Urothelium cell line (cell line): Measurements from ENCODE around the gene TINCR.

Source experiments
- DNase-seq: peaks from one replicate; pipeline ENCODE4 v3.0.0; 2011; ENCODE audit warnings: low spot score, mixed read lengths
- FAIRE-seq: peaks from 2 replicates; lab custom pipeline; 2011; peaks lifted over from hg19 to GRCh38; lab: Jason Lieb, UNC

The TINCR gene

DNA sequence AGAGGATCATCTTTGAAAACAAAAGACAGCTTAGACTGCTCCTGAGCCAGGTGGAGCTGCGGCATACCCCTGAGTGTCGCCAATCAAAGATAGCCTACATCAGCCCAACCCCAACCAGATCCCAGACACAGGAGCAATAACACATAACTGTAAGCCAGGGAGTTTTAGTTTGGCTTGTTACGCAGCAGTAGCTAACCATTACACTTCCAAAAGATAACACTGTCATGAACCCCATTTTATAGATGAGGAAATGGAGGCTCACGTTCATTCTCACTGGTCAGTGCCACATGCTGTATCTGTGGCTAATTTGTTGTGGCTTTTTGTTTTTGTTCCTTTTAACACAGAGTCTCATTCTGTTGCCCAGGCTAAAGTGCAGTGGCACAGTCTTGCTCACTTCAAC lies 47.3 kb downstream of the TINCR start:
- DNase-seq (no peak), FAIRE-seq (no peak)

DNA sequence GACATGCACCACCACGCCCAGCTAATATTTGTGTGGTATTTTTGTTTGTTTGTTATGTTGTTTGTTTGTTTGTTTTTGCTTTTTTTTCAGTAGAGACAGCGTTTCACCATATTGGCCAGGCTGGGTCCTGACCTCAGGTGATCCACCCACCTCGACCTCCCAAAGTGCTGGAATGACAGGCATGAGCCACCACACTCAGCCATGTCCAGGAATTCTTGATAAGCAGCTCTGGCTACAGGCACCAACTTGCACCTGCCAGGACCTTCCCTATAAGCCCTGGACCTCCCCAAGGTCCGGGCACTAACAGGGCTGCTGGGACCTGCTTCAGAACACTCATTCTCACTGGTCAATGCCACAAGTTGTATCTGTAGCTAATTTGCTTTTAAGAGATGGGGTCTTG lies 48.7 kb downstream of the TINCR start:
- FAIRE-seq (no peak), DNase-seq (no peak)

DNA sequence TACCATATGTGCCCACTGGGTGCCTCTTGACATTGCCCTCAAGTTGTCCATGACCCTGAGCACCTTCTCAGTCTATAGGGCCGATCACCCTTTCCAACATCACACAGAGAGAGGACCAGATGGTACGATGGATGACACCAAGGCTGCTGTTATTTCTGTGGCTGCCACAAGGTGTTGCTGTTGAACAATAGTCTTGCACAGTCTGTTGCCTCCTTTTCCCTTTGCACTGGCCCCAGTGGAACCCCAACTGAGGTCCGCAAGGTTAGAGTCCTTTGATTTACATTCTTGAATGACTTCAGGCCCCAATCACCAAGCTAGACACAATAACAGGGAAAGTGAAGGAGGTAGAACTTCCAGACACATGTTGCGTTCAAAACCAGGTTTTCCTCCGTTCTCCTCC lies 52.0 kb downstream of the TINCR start:
- DNase-seq (no peak), FAIRE-seq (no peak)

DNA sequence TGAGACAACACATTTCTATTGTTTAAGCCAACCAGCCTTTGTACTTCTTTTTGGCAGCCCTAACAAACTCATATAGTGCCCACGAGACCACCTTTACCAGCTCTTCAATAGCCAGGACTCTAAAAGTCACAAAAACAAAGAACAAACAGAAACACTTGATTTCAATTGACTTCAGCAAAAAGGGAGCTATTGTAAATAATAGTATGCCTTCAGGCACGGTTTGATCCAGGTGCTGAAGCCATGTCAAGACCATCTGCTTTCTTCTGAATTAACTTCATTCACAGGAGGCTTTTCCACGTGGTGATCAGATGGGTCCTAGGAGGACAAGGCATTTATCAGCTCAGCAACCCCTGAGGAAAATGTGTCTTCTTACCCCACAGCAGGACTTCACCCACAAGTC lies 53.8 kb downstream of the TINCR start:
- FAIRE-seq (no peak), DNase-seq (no peak)

DNA sequence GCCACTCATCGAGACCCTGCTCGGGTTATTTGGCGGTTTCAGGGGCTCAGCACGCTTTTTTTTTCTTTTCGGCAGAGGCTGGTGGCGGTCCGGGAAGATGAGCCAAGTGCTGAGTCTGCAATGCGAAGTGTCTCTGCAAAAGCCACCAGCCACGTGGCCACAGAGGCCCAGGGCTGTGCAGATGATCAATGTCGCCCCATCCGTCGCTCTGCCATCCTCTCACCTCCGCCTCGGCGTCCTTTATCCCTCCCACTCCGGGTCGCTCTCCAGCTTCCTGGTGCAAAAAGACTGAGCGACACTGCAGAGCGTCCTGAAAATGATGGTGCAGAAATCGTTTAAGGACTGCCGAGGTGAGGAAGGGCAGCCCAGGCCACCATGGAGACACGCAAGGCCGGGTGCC lies 55.0 kb downstream of the TINCR start:
- FAIRE-seq, result no peak

More for the DNA sequence above, 55.0 kb downstream of the TINCR start:
- no peak for DNase-seq
